Measurements from ENCODE around the gene ZNF783.

GRCh38 chr7:149254181-149254858, 7.7 kb upstream of the ZNF783 start:
- no peak for TF ChIP-seq CTCF (IDR thresholded peaks at IDR 0.05; ENCODE audit: low read depth, low read length)
- TF ChIP-seq EZH2phosphoT487 (IDR thresholded peaks at IDR 0.05; ENCODE audit: low read depth) = no peak

All from OCI-LY3 (cell line).